Neutrophil (primary cell): ENCODE results near the gene INO80C.

ENCODE experiments used
- H3K27ac ChIP-seq: fragments of 200-600 bp; sonication (generic); 2 replicates; pipeline ENCODE4 v1.5.1; 2016; ENCODE audit warnings: mild to moderate bottlenecking, moderate library complexity
- H3K27me3 ChIP-seq: fragments of 200-600 bp; sonication (generic); 2 replicates; pipeline ENCODE4 v1.6.0; 2016; ENCODE audit warnings: mild to moderate bottlenecking
- H3K36me3 ChIP-seq: fragments of 200-600 bp; sonication (generic); 2 replicates; pipeline ENCODE4 v1.5.1; 2017
- H3K4me1 ChIP-seq, 2 experiments: fragments of 200-600 bp in 1 of 2; sonication (generic) in 1 of 2; 1 replicate in 1 of 2; 2 replicates in 1 of 2; pipeline versions ENCODE4 v1.5.1 to v1.6.1; 2013 to 2016; ENCODE audit warnings: low read depth in 1 of 2, low read length in 1 of 2, mild to moderate bottlenecking in 1 of 2, moderate library complexity in 1 of 2; ENCODE audit not compliant: control insufficient read depth in 1 of 2, insufficient read depth in 1 of 2
- H3K4me3 ChIP-seq, 2 experiments: fragments of 200-600 bp in 1 of 2; sonication (generic) in 1 of 2; 1 replicate in 1 of 2; 2 replicates in 1 of 2; pipeline ENCODE4 v1.5.1; 2013 to 2016; ENCODE audit warnings: low read depth in 1 of 2, low read length in 1 of 2, mild to moderate bottlenecking in 1 of 2, moderate library complexity in 1 of 2
- H3K9me3 ChIP-seq: fragments of 200-600 bp; sonication (generic); 2 replicates; pipeline ENCODE4 v1.5.1; 2016
- CTCF ChIP-seq: fragments of 200-600 bp; sonication (generic); IDR thresholded peaks from 2 replicates; pipeline ENCODE4 v1.5.1; 2016; ENCODE audit warnings: antibody characterized with exemption

Gene INO80C

GRCh38 chr18:35441857-35442595 lies 55.7 kb downstream of the INO80C start:
- no peak for TF ChIP-seq CTCF
- H3K4me1 ChIP-seq, result no peaks in the 10 kb centered on the region
- no peaks in the 10 kb centered on the region for H3K27me3 ChIP-seq
- H3K4me3 ChIP-seq, result no peak overlapping the region
- H3K27ac ChIP-seq, result no peak overlapping the region
- H3K9me3 ChIP-seq, result no peaks in the 10 kb centered on the region
- no peaks in the 10 kb centered on the region for H3K36me3 ChIP-seq

- H3K4me3 ChIP-seq, result no peak overlapping the region
- no peaks in the 10 kb centered on the region for H3K36me3 ChIP-seq
- no peaks in the 10 kb centered on the region for H3K4me1 ChIP-seq
- no peak overlapping the region for H3K27ac ChIP-seq
- no peaks in the 10 kb centered on the region for H3K9me3 ChIP-seq
- no peak for TF ChIP-seq CTCF
- no peaks in the 10 kb centered on the region for H3K27me3 ChIP-seq
Observed at GRCh38 chr18:35438480-35439234, 59.1 kb downstream of the INO80C start.

GRCh38 chr18:35437836-35438235 lies 59.9 kb downstream of the INO80C start:
- no peak overlapping the region for H3K4me3 ChIP-seq
- H3K9me3 ChIP-seq, result no peaks in the 10 kb centered on the region
- H3K27me3 ChIP-seq, result no peaks in the 10 kb centered on the region
- no peaks in the 10 kb centered on the region for H3K36me3 ChIP-seq
- no peak overlapping the region for H3K27ac ChIP-seq
- no peak for TF ChIP-seq CTCF
- H3K4me1 ChIP-seq, result no peaks in the 10 kb centered on the region

GRCh38 chr18:35436076-35436649 lies 61.6 kb downstream of the INO80C start:
- no peak for TF ChIP-seq CTCF
- Histone ChIP-seq H3K27me3 (no peaks in the 10 kb centered on the region), H3K27ac (no peak overlapping the region), H3K9me3 (no peaks in the 10 kb centered on the region), H3K36me3 (no peaks in the 10 kb centered on the region), H3K4me1 (no peaks in the 10 kb centered on the region), H3K4me3 (no peak overlapping the region)

GRCh38 chr18:35435401-35435800 lies 62.4 kb downstream of the INO80C start:
- no peak for TF ChIP-seq CTCF
- Histone ChIP-seq H3K36me3 (no peaks in the 10 kb centered on the region), H3K4me1 (no peaks in the 10 kb centered on the region), H3K27ac (no peak overlapping the region), H3K27me3 (no peaks in the 10 kb centered on the region), H3K9me3 (no peaks in the 10 kb centered on the region), H3K4me3 (no peak overlapping the region)
